IMR-90 (cell line): ENCODE data around the gene HOXD10. TPM values are rescaled to one million over a fixed set of nuclear protein-coding genes. Genes with fewer than 3 reads are reported as not detected.

Experiments used
- ATAC-seq: fragments of 200-7000 bp; cut with Tn5 transposase; 2 replicates; pipeline ENCODE4 v1.9.1; 2020; ENCODE audit warnings: low read depth, mild to moderate bottlenecking, moderate library complexity
- BruUV-seq: library from RNA; stranded (reverse); fragments of 400-500 nt; replicated peaks from 2 replicates; lab custom pipeline; 2021; lab: Mats Ljungman, UMichigan
- CTCF ChIA-PET: fragments of 300-600 bp; formaldehyde crosslinking; extraction: SDS; loops from one replicate; lab custom pipeline; 2021; ENCODE audit warnings: antibody characterized with exemption; lab: Yijun Ruan, JAX
- POLR2A ChIA-PET: fragments of 300-600 bp; sonication (Branson Sonifier 250); formaldehyde crosslinking; loops from one replicate; lab custom pipeline; 2022; ENCODE audit warnings: antibody characterized with exemption; ENCODE audit not compliant: unreplicated experiment; lab: Charles Lee
- DNase-seq: peaks from one replicate; pipeline ENCODE4 v3.0.0; 2013
- H2AFZ ChIP-seq: replicated peaks from 2 replicates; pipeline ENCODE3; 2013; ENCODE audit warnings: low read length, mild to moderate bottlenecking; ENCODE audit not compliant: poor library complexity
- H2AK5ac ChIP-seq: 2 replicates; pipeline ENCODE4 v1.6.1; 2013; ENCODE audit warnings: low read depth, low read length, inconsistent platforms
- H2AK9ac ChIP-seq: replicated peaks from 2 replicates; pipeline ENCODE3; 2013; ENCODE audit warnings: mild to moderate bottlenecking, low read depth, low read length, moderate library complexity; ENCODE audit not compliant: poor library complexity
- H2BK120ac ChIP-seq: 2 replicates; pipeline ENCODE4 v1.6.1; 2013; ENCODE audit warnings: low read depth, low read length, inconsistent platforms
- H2BK15ac ChIP-seq: 3 replicates; pipeline ENCODE4 v1.6.1; 2013; ENCODE audit warnings: low read depth, low read length, inconsistent platforms
- H2BK20ac ChIP-seq: 2 replicates; pipeline ENCODE4 v1.6.1; 2013; ENCODE audit warnings: low read depth, mild to moderate bottlenecking, inconsistent platforms, low read length, moderate library complexity
- H2BK5ac ChIP-seq: 2 replicates; pipeline ENCODE4 v1.6.1; 2013; ENCODE audit warnings: mild to moderate bottlenecking, low read depth, low read length, inconsistent platforms; ENCODE audit not compliant: poor library complexity, severe bottlenecking
- H3K14ac ChIP-seq: replicated peaks from 2 replicates; pipeline ENCODE4 v1.6.1; 2013; ENCODE audit warnings: low read depth, low read length, inconsistent platforms
- H3K18ac ChIP-seq: 2 replicates; pipeline ENCODE4 v1.6.1; 2013; ENCODE audit warnings: low read depth, low read length, control low read depth
- H3K23ac ChIP-seq: 2 replicates; pipeline ENCODE4 v1.6.1; 2013; ENCODE audit warnings: low read depth, low read length, inconsistent platforms
- H3K27ac ChIP-seq: 2 replicates; pipeline ENCODE4 v1.5.1; 2013; ENCODE audit warnings: mild to moderate bottlenecking, control low read depth, low read length; ENCODE audit not compliant: insufficient read depth
- H3K27me3 ChIP-seq: 2 replicates; pipeline ENCODE4 v1.6.1; 2013; ENCODE audit warnings: low read length; ENCODE audit not compliant: control insufficient read depth, insufficient read depth
- H3K36me3 ChIP-seq: 2 replicates; pipeline ENCODE4 v1.6.1; 2013; ENCODE audit warnings: low read length, mixed read lengths; ENCODE audit not compliant: control insufficient read depth, insufficient read depth
- H3K4ac ChIP-seq: 2 replicates; pipeline ENCODE4 v1.6.1; 2013; ENCODE audit warnings: low read depth, low read length, inconsistent platforms
- H3K4me1 ChIP-seq: 2 replicates; pipeline ENCODE4 v1.6.1; 2013; ENCODE audit warnings: low read length, mixed read lengths; ENCODE audit not compliant: control insufficient read depth, insufficient read depth
- H3K4me2 ChIP-seq: 2 replicates; pipeline ENCODE4 v1.6.1; 2013; ENCODE audit warnings: low read depth, mild to moderate bottlenecking, control low read depth, low read length, moderate library complexity
- H3K4me3 ChIP-seq: 2 replicates; pipeline ENCODE4 v1.5.1; 2013; ENCODE audit warnings: low read depth, mild to moderate bottlenecking, control low read depth, low read length, moderate library complexity; ENCODE audit not compliant: insufficient read depth
- H3K56ac ChIP-seq: 2 replicates; pipeline ENCODE4 v1.6.1; 2013; ENCODE audit warnings: low read length, inconsistent platforms; ENCODE audit not compliant: insufficient read depth; ENCODE audit errors: extremely low read depth
- H3K79me1 ChIP-seq, 2 experiments: 2 replicates each; pipeline ENCODE4 v1.6.1; 2013; ENCODE audit warnings: low read length in 2 of 2, inconsistent platforms in 1 of 2, low read depth in 1 of 2
- H3K9ac ChIP-seq: 2 replicates; pipeline ENCODE4 v1.6.1; 2013; ENCODE audit warnings: low read depth, low read length, control low read depth
- H3K9me1 ChIP-seq: 2 replicates; pipeline ENCODE4 v1.6.1; 2013; ENCODE audit warnings: low read length, inconsistent platforms; ENCODE audit not compliant: insufficient read depth
- H3K9me3 ChIP-seq: 2 replicates; pipeline ENCODE4 v1.6.1; 2013; ENCODE audit warnings: low read length; ENCODE audit not compliant: control insufficient read depth, insufficient read depth
- H4K20me1 ChIP-seq: 2 replicates; pipeline ENCODE4 v1.6.1; 2013; ENCODE audit warnings: low read length, inconsistent platforms; ENCODE audit not compliant: insufficient read depth
- H4K5ac ChIP-seq: 2 replicates; pipeline ENCODE4 v1.6.1; 2013; ENCODE audit warnings: mild to moderate bottlenecking, low read depth, low read length, control low read depth
- H4K8ac ChIP-seq, 2 experiments: 2 replicates each; pipeline ENCODE4 v1.6.1; 2013; ENCODE audit warnings: low read depth in 2 of 2, low read length in 2 of 2, control low read depth in 1 of 2, inconsistent platforms in 1 of 2
- H4K91ac ChIP-seq: 2 replicates; pipeline ENCODE4 v1.6.1; 2013; ENCODE audit warnings: low read depth, low read length, inconsistent platforms; ENCODE audit not compliant: insufficient read depth
- BHLHE40 ChIP-seq: fragments of 150-350 bp; IDR thresholded peaks from 2 replicates; pipeline ENCODE4 v1.6.1; 2016; ENCODE audit warnings: mild to moderate bottlenecking, low read depth, low read length
- CHD1 ChIP-seq: IDR thresholded peaks from 2 replicates; pipeline ENCODE4 v1.6.1; 2012; ENCODE audit warnings: low read depth, low read length, improper control_type of control experiment
- CTCF ChIP-seq: conservative IDR thresholded peaks from 2 replicates; pipeline ENCODE4 v1.5.1; 2012; ENCODE audit warnings: mild to moderate bottlenecking, low read depth, low read length, improper control_type of control experiment
- MAFK ChIP-seq: IDR thresholded peaks from 2 replicates; pipeline ENCODE4 v1.6.1; 2012; ENCODE audit warnings: low read depth, low read length, improper control_type of control experiment
- MAZ ChIP-seq: IDR thresholded peaks from 2 replicates; pipeline ENCODE4 v1.6.1; 2012; ENCODE audit warnings: low read depth, mild to moderate bottlenecking, low read length, improper control_type of control experiment, moderate library complexity, borderline replicate concordance
- POLR2A ChIP-seq: IDR thresholded peaks from 2 replicates; pipeline ENCODE4 v1.6.1; 2012; ENCODE audit warnings: mild to moderate bottlenecking, low read depth, low read length
- RAD21 ChIP-seq: IDR thresholded peaks from 2 replicates; pipeline ENCODE4 v1.6.1; 2012; ENCODE audit warnings: low read length, improper control_type of control experiment
- RCOR1 ChIP-seq: IDR thresholded peaks from 2 replicates; pipeline ENCODE4 v1.6.1; 2012; ENCODE audit warnings: mild to moderate bottlenecking, low read length, improper control_type of control experiment; ENCODE audit not compliant: insufficient replicate concordance
- RFX5 ChIP-seq: IDR thresholded peaks from 2 replicates; pipeline ENCODE4 v1.8.0; 2012; ENCODE audit warnings: low read depth, mild to moderate bottlenecking, low read length, moderate library complexity
- USF2 ChIP-seq: fragments of 150-350 bp; IDR thresholded peaks from 2 replicates; pipeline ENCODE4 v1.6.1; 2017; ENCODE audit warnings: mild to moderate bottlenecking, antibody characterized with exemption, low read length, low read depth
- WGBS, 2 experiments: methylation state at CpG; one replicate each; pipeline versions ENCODE4 v1.1.5 to v1.1.7; 2013; ENCODE audit warnings: missing lambda C conversion rate in 2 of 2; ENCODE audit not compliant: insufficient read length in 1 of 2; ENCODE audit errors: extremely low coverage in 2 of 2; 5-methylcytosine and 5-hydroxymethylcytosine counted together
- dilution Hi-C: fragments of 300-500 bp; cut with HindIII; formaldehyde crosslinking; loops from one replicate; pipeline ENCODE4 v1.14.3; 2018; ENCODE audit warnings: low sequenced_read_pairs; ENCODE audit not compliant: unreplicated experiment
- in situ Hi-C: fragments of 300-500 bp; cut with MboI; formaldehyde crosslinking; loops from 3 replicates; pipeline ENCODE4 v1.14.3; 2019; ENCODE audit warnings: low sequenced_read_pairs, inconsistent platforms, mixed read lengths
- intact Hi-C: fragments of 100-400 bp; cut with micrococcal nuclease; formaldehyde crosslinking; loops from 2 replicates; pipeline ENCODE4 v1.10.0; 2022
- polyA plus RNA-seq, 3 experiments: library from polyadenylated mRNA; depleted of rRNA; stranded (reverse); fragments of >200 nt; gene quantifications; 2 replicates each; pipeline ENCODE4 v1.2.3, GENCODE V29; 2012; ENCODE audit warnings: low replicate concordance in 1 of 3
- total RNA-seq: library from RNA; depleted of rRNA; stranded (reverse); fragments of >200 nt; gene quantifications from 2 replicates; pipeline ENCODE4 v1.2.3, GENCODE V29; 2012

HOXD10 gene
- total and polyA plus RNA-seq, 2 of the 4 experiments (the other 2 are of a cell fraction), result not detected

DNA sequence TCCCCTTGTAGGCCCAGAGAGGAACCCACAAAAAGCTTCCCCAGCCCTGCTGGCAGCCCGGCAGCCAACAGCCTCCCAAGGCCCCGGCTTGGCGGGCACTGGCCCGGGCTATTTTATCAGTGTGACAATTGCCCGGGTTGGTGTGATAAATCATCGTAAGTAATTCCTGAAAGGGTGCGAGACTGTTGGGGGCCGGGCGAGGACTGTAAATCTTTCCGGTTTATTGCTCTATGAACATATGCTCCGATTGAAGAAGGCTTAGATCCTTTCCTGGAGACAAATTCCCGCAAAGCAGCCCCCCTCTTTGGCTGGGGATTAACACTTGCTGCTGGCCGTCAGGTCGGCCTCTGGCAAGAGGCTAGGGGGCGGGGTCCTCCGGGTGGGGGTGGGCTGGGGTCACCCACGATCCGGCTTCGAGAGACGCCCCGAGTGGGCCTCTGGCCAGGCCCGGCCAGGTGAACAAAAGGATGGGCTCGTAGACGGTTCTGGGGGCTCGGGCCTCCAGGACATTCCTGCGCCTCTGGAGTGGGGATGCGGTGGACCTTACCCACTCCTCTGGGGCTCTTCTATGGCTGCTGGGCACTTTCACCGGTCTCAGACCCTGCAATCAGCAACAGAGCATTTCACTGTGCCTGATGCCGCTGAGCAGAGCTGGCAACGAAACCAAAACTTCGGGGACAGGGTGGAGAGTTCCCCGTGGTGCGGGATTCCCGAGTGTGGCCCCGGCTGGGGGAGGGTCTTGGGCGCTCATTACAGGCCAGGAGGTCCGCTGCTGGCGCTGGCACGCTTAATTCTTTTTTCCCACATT is 42.5 kb downstream of the HOXD10 start:
- no peaks in the 10 kb centered on the region for H3K9me1 ChIP-seq
- no peak overlapping the region for H2AK9ac ChIP-seq
- no peak overlapping the region for H2AK5ac ChIP-seq
- no peaks in the 10 kb centered on the region for H4K20me1 ChIP-seq
- no TSS peak for BruUV-seq
- no peak overlapping the region for H2BK120ac ChIP-seq
- H3K27ac ChIP-seq, result no peak overlapping the region
- ATAC-seq (no peak), DNase-seq (no peak)
- no peaks in the 10 kb centered on the region for H3K79me1 ChIP-seq
- dilution Hi-C loops, result no loop called here
- H3K14ac ChIP-seq, result no peak overlapping the region
- no peak overlapping the region for H2AFZ ChIP-seq
- no peak overlapping the region for H2BK15ac ChIP-seq
- H2BK20ac ChIP-seq, result no peak overlapping the region
- H3K9me3 ChIP-seq, result peaks cover 21% of the 10 kb centered on the region
- H3K4me3 ChIP-seq, result no peak overlapping the region
- H3K56ac ChIP-seq, result no peak overlapping the region
- no peaks in the 10 kb centered on the region for H3K4me1 ChIP-seq
- no peak overlapping the region for H3K4me2 ChIP-seq
- no peak overlapping the region for H4K5ac ChIP-seq
- POLR2A ChIA-PET, result no interaction called here
- no peak overlapping the region for H3K4ac ChIP-seq
- in situ Hi-C loops, result no loop called here
- CTCF ChIA-PET, result no interaction called here
- no peak overlapping the region for H2BK5ac ChIP-seq
- intact Hi-C loops, result no loop called here
- peaks cover 96% of the 10 kb centered on the region for H3K27me3 ChIP-seq
- no peak overlapping the region for H4K91ac ChIP-seq
- TF ChIP-seq CHD1 (no peak), RFX5 (no peak), RCOR1 (no peak), MAZ (no peak), BHLHE40 (no peak), USF2 (no peak), MAFK (no peak), CTCF (no peak), POLR2A (no peak), RAD21 (no peak)
- no peak overlapping the region for H3K9ac ChIP-seq
- WGBS, 2 experiments, result 0% methylated on average over 1 of the region's 39 CpGs; no CpG with 5 or more reads in 1 of the 2 experiments
- no peaks in the 10 kb centered on the region for H3K36me3 ChIP-seq
- no peak overlapping the region for H3K18ac ChIP-seq
- H3K23ac ChIP-seq, result no peak overlapping the region
- no peak overlapping the region for H4K8ac ChIP-seq
